ENCODE results near the gene RAMP1. TPM values are rescaled to one million over a fixed set of nuclear protein-coding genes. Genes with fewer than 3 reads are reported as not detected.

RAMP1 gene
- total and polyA plus RNA-seq, 4 donors: 3.1 to 129 (median 23.5) TPM

DNA sequence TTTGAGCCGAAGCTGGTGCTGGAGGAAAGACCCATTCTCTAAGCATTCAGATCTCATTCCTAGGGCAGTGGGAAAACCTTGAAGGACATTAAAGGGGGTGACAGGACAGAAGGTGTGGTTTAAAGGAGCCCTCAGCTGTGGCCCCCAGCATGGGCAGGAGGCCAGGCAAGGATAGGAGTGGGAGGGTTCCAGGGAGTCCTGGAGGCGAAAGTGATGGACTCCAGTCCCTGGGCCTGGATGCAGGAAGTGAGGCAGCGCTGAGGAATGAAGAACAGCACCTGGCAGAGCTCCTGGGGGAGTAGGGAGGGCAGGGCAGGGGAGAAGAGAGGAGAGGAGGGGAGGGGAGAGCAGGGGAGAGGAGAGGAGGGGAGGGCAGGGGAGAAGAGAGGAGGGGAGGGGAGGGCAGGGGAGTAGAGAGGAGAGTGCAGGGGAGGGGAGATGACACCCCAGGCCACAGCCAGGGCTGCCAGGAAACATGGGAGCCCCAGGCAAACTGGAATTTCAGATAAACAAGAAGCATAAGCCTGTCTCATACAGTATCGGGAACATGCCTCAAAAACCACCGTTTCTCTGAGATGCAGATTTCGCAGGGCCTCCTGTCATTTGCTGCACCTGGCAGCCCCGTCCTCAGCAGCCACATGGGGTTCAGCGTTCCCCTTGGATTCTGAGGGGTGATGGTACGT is 5.7 kb downstream of the RAMP1 start:
- H3K27me3 ChIP-seq (ENCODE audit: control insufficient read depth in 4 of 4, insufficient read depth in 4 of 4, low read length in 3 of 4): no peaks in the 10 kb centered on the region
- WGBS: 90% methylated on average over 9 of the region's 9 CpGs
- TF ChIP-seq EGR1 (IDR thresholded peaks at IDR 0.05; ENCODE audit: low read depth in 2 of 2): no peak
- no peak for TF ChIP-seq FOXA2 (IDR thresholded peaks at IDR 0.05)
- TF ChIP-seq RXRA (IDR thresholded peaks at IDR 0.05): no peak
- no peak for TF ChIP-seq FOXA1 (IDR thresholded peaks at IDR 0.05)
- no peak for TF ChIP-seq SP1 (IDR thresholded peaks at IDR 0.05)
- no peak for TF ChIP-seq HNF4A (conservative IDR thresholded peaks at IDR 0.05)
- TF ChIP-seq NR2F2 (IDR thresholded peaks at IDR 0.05): no peak
- no peak for TF ChIP-seq GABPA (IDR thresholded peaks at IDR 0.05 in 1 of 2, conservative IDR thresholded peaks at IDR 0.05 in 1 of 2)
- no peak for TF ChIP-seq YY1 (IDR thresholded peaks at IDR 0.05)
- no peak for TF ChIP-seq TAF1 (conservative IDR thresholded peaks at IDR 0.05)
- TF ChIP-seq HNF4G (IDR thresholded peaks at IDR 0.05): no peak
- TF ChIP-seq RAD21 (IDR thresholded peaks at IDR 0.05): no peak
- TF ChIP-seq, protein P1, sequence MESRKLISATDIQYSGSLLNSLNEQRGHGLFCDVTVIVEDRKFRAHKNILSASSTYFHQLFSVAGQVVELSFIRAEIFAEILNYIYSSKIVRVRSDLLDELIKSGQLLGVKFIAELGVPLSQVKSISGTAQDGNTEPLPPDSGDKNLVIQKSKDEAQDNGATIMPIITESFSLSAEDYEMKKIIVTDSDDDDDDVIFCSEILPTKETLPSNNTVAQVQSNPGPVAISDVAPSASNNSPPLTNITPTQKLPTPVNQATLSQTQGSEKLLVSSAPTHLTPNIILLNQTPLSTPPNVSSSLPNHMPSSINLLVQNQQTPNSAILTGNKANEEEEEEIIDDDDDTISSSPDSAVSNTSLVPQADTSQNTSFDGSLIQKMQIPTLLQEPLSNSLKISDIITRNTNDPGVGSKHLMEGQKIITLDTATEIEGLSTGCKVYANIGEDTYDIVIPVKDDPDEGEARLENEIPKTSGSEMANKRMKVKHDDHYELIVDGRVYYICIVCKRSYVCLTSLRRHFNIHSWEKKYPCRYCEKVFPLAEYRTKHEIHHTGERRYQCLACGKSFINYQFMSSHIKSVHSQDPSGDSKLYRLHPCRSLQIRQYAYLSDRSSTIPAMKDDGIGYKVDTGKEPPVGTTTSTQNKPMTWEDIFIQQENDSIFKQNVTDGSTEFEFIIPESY (IDR thresholded peaks at IDR 0.05): no peak
- TF ChIP-seq, protein P2, sequence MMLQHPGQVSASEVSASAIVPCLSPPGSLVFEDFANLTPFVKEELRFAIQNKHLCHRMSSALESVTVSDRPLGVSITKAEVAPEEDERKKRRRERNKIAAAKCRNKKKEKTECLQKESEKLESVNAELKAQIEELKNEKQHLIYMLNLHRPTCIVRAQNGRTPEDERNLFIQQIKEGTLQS (IDR thresholded peaks at IDR 0.05): no peak
- TF ChIP-seq, protein P3, sequence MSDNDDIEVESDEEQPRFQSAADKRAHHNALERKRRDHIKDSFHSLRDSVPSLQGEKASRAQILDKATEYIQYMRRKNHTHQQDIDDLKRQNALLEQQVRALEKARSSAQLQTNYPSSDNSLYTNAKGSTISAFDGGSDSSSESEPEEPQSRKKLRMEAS (IDR thresholded peaks at IDR 0.05): no peak
- no peak overlapping the region for H3K9ac ChIP-seq (ENCODE audit: low read depth in 1 of 2, low read length in 2 of 2)
- no peak overlapping the region for H3K4me3 ChIP-seq (ENCODE audit: low read depth in 1 of 3, low read length in 3 of 3)
- no peaks in the 10 kb centered on the region for H3K9me3 ChIP-seq (ENCODE audit: control insufficient read depth in 4 of 4, low read length in 3 of 4)
- peaks cover 0 to 24% (median 15%) of the 10 kb centered on the region in 4 donors for H3K4me1 ChIP-seq (ENCODE audit: control insufficient read depth in 4 of 4, insufficient read depth in 4 of 4, low read length in 3 of 4)
- no peak overlapping the region for H3K27ac ChIP-seq (ENCODE audit: low read depth in 1 of 2, low read length in 2 of 2)
- no peaks in the 10 kb centered on the region for H3K36me3 ChIP-seq (ENCODE audit: control insufficient read depth in 4 of 4, insufficient read depth in 3 of 4, low read depth in 1 of 4, low read length in 3 of 4)
- no peak for DNase-seq (ENCODE audit: low spot score)

DNA sequence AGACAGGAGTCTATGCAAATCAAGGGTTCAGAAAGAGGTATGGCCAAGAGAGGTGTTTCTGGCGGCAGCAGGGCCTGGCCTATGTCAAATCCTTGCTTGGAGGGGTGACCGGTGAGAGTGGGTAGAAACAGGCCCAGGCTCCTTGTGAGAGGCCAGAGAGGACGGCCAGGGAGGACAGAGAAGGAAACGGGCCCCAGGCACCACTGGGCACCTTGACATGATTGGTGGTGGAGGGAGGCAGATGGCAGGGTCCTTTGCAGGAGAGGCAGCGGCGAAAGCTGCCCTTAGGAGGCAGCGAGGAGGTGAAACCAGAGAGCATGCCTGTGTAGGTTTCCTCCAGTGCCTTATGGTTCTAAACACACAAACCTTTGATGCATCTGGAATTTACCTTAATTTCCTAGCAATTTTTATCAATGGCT is 6.2 kb downstream of the RAMP1 start:
- Histone ChIP-seq H3K9me3 (ENCODE audit: control insufficient read depth in 4 of 4, low read length in 3 of 4) (no peaks in the 10 kb centered on the region), H3K36me3 (ENCODE audit: control insufficient read depth in 4 of 4, insufficient read depth in 3 of 4, low read depth in 1 of 4, low read length in 3 of 4) (no peaks in the 10 kb centered on the region), H3K27ac (ENCODE audit: low read depth in 1 of 2, low read length in 2 of 2) (no peak overlapping the region), H3K27me3 (ENCODE audit: control insufficient read depth in 4 of 4, insufficient read depth in 4 of 4, low read length in 3 of 4) (no peaks in the 10 kb centered on the region), H3K4me3 (ENCODE audit: low read depth in 1 of 3, low read length in 3 of 3) (no peak overlapping the region), H3K9ac (ENCODE audit: low read depth in 1 of 2, low read length in 2 of 2) (no peak overlapping the region), H3K4me1 (ENCODE audit: control insufficient read depth in 4 of 4, insufficient read depth in 4 of 4, low read length in 3 of 4) (peaks cover 0 to 18% (median 10%) of the 10 kb centered on the region in 4 donors)
- WGBS: 96% methylated on average over 7 of the region's 7 CpGs
- no peak for DNase-seq (ENCODE audit: low spot score)
- TF ChIP-seq JUND (IDR thresholded peaks at IDR 0.05) (no peak), HNF4A (conservative IDR thresholded peaks at IDR 0.05) (no peak), GABPA (IDR thresholded peaks at IDR 0.05 in 1 of 2, conservative IDR thresholded peaks at IDR 0.05 in 1 of 2) (no peak), TAF1 (conservative IDR thresholded peaks at IDR 0.05) (no peak), NR2F2 (IDR thresholded peaks at IDR 0.05) (no peak), FOXA1 (IDR thresholded peaks at IDR 0.05) (no peak), HNF4G (IDR thresholded peaks at IDR 0.05) (no peak)
- TF ChIP-seq, protein P2 (IDR thresholded peaks at IDR 0.05): no peak
- TF ChIP-seq, protein P3 (IDR thresholded peaks at IDR 0.05): no peak
- TF ChIP-seq, protein P1 (IDR thresholded peaks at IDR 0.05): no peak

Data from liver (tissue), 9 donors.